Epithelial cell of proximal tubule (primary cell): Measurements from ENCODE around the gene DRAXIN. TPM values are rescaled to one million over a fixed set of nuclear protein-coding genes. Genes with fewer than 3 reads are reported as not detected.

Experiments
- DNase-seq: peaks from one replicate; pipeline ENCODE4 v3.0.0-alpha.2; 2011; ENCODE audit warnings: low read depth
- H3K4me3 ChIP-seq: 2 replicates; pipeline ENCODE4 v1.5.1; 2011; ENCODE audit warnings: low read depth, mild to moderate bottlenecking, low read length
- total RNA-seq: library from RNA; depleted of rRNA; stranded (reverse); fragments of >200 nt; gene quantifications from 2 replicates; pipeline ENCODE4 v1.2.3, GENCODE V29; 2015
- TF ChIP-seq, protein P1 (sequence below): conservative IDR thresholded peaks from 2 replicates; pipeline ENCODE4 v1.5.1; 2012; ENCODE audit warnings: low read depth, mild to moderate bottlenecking, low read length

DRAXIN gene
- total RNA-seq, 1 donor from 2014 or later = 0.12 TPM

DNA sequence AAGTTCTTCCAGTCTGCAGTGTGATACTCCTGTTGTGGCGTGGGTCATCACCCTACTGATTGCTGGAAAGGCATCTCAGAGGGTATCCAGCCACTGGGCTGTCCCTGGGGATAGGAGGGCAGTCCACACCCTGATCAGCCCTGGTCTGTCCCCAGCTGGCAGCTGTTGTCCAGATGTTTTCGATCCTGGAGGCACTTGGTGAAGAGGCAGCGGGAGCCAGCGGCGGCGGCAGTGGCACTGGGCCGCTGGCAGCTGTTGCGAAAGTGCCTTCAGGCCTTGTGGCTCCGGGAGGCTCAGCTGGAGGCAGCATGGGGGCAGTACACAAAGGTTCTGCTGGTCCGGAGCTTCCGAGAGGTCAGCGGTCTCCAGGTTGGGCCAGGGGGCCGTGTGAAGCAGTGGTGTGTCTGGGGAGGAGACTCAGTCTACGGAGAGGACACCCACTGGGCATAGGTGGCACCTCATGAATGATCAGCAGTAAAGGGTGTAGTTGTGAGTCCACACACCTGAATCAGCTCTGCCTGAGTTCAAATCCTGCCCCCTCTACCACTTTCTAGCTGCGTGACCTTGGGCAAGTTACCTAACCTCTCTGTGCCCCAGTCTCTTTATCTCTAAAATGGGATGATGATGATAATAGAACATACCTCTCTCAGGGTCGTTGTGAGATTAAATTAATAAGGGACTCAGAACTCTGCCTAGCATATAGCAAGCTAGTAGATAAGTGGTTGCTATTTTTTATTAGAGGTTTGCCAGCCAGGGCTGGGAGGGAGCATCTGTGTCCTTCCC is 76.6 kb downstream of the DRAXIN start:
- TF ChIP-seq, protein P1, sequence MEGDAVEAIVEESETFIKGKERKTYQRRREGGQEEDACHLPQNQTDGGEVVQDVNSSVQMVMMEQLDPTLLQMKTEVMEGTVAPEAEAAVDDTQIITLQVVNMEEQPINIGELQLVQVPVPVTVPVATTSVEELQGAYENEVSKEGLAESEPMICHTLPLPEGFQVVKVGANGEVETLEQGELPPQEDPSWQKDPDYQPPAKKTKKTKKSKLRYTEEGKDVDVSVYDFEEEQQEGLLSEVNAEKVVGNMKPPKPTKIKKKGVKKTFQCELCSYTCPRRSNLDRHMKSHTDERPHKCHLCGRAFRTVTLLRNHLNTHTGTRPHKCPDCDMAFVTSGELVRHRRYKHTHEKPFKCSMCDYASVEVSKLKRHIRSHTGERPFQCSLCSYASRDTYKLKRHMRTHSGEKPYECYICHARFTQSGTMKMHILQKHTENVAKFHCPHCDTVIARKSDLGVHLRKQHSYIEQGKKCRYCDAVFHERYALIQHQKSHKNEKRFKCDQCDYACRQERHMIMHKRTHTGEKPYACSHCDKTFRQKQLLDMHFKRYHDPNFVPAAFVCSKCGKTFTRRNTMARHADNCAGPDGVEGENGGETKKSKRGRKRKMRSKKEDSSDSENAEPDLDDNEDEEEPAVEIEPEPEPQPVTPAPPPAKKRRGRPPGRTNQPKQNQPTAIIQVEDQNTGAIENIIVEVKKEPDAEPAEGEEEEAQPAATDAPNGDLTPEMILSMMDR = no peak
- no peak overlapping the region for H3K4me3 ChIP-seq
- no peak for DNase-seq

DNA sequence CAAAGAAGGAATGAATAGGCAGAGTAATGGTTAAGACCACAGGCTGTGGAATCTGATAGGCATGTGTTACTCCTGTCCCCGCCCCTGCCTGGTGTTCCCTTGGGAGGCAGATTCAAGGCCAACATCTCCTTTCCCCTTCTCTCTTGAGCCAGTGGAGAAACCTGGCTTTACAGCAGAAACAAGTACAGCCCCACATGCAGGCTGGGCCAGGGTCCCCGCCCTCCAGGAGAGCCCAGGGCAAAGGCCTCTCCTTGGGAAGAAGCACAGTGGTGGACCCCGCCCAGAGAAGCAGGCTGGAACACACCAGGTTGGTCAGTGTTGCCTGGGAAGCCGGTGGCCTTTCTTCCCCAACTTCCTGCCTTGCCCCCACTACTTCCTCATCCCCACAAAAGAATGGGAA is 77.3 kb downstream of the DRAXIN start:
- no peak overlapping the region for H3K4me3 ChIP-seq
- no peak for DNase-seq

DNA sequence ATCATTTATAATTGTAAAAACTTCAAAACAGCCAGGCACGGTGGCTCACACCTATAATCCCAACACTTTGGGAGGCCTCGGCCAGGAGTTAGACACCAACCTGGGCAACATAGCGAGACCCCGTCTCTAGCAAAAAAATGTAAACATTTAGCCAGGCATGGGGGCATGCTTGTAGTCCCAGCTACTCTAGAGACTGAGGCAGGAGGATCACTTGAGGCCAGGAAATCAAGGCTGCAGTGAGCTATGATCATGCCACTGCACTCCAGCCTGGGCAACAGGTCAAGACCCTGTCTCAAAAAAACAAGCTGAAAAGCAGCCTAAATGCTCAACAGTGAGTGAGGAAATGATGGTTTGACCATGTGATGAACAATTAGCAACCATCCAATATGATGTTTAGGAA is 77.8 kb downstream of the DRAXIN start:
- DNase-seq = no peak
- TF ChIP-seq, protein P1 = no peak
- no peak overlapping the region for H3K4me3 ChIP-seq

More for the DNA sequence above, 77.3 kb downstream of the DRAXIN start:
- TF ChIP-seq, protein P1 = no peak

DNA sequence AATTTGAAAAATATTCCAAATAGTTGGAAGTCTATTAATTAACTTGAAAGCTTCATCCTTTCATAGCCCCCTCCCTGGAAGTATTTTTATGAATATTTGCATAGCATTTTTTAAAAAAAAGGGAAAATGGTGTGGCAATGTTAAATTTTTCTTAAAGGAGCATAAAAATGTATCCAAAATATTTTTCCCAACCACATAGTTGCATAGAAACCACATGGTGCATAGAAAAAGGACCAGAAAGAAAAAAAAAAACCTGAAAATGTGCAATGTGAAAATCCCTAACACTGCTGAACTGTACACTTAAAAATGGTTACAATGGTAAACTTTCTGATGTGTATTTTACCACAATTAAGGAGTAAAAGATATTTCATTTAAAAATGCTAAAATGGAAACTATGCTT is 78.5 kb downstream of the DRAXIN start:
- no peak for DNase-seq
- TF ChIP-seq, protein P1 = no peak
- H3K4me3 ChIP-seq = no peak overlapping the region

DNA sequence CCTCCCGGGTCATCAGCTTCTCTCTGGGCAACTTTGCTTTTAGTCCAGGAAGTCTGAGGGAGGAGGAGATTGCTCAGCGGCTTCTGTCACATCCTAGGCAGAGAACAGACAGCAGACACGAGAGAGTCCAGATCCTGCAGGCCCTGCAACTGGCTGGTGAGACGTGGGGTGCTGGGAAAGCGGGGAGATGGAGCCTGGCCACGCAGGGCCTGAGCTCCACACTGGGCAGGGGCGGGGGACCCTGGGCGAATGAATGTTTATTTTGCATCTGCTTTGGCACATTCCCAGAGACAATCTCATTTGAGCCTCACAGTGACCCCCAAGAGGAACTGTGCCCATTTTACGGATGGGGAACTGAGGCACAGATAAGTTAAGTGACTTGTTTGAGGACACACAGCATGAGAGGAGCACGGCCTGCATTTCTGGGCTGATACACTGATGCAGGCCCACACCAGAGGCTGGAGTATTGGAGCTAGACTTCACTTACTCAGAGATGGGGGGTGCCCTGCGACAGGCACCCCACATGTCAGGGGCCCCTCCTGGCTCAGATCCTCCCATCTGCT is 80.1 kb downstream of the DRAXIN start:
- TF ChIP-seq, protein P1 = no peak
- no peak overlapping the region for H3K4me3 ChIP-seq
- no peak for DNase-seq

DNA sequence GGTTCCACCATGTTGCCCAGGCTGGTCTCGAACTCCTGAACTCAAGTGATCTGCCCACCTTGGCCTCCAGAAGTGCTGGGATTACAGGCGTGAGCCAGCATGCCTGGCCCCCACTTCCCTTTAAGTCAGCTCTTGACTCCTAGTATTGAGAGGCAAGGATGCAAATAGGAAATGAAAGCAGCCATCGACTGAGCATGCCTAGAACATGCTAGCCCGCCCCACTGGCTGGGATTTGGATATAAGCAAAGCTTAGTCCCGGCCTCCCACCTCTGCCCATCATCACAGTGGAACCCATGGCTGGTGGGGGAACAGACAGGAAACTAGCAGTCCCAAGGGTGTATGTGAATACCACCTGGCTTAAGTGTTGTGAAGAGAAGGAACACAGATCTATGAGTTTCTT is 80.9 kb downstream of the DRAXIN start:
- no peak for DNase-seq
- H3K4me3 ChIP-seq = no peak overlapping the region
- TF ChIP-seq, protein P1 = no peak

DNA sequence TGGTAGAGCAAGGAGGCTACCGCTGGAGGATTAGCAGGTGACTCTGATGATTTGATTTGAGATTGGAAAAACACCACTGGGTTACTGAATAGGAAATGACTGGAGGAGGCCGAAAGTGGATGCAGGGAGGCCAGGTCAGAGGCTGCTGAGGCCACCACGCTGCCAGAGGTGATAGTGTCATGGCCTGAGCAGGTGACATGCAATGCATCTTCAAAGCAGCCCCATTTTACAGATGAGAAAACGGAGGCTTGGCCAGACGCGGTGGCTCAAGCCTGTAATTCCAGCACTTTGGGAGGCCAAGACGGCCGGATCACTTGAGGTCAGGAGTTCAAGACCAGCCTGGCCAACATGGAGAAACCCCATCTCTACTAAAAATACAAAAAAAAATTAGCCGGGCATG is 83.2 kb downstream of the DRAXIN start:
- TF ChIP-seq, protein P1 = no peak
- no peak for DNase-seq
- H3K4me3 ChIP-seq = no peak overlapping the region
